GM19025 (cell line): Measurements from ENCODE around the gene C19orf25.

Experiments
- ATAC-seq: cut with Tn5 transposase; IDR thresholded peaks from one replicate; pipeline ENCODE4 v1.9.1; 2021; ENCODE audit warnings: mild to moderate bottlenecking, low read depth, moderate library complexity; ENCODE audit not compliant: unreplicated experiment

Gene C19orf25

DNA sequence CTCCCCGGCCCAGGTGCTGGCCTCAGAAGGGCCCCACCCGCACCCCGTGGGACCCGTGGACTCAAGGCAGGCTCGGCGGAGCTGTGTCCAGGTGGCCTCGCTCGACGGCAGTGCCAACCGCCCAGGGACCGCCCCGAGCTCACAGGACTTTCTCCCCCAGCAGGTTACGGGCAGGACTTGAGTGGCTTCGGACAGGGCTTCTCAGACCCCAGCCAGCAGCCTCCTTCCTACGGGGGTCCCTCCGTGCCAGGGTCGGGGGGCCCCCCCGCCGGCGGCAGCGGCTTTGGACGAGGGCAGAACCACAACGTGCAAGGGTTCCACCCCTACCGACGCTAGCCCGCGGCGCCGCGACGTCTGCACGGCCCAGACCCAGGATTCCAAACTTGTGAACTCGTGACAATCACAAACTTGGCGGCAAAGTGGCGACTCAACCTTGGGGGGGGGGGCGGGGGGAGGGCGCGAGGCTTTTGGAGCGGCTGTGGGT lies 44.4 kb downstream of the C19orf25 start:
- no peak for ATAC-seq

DNA sequence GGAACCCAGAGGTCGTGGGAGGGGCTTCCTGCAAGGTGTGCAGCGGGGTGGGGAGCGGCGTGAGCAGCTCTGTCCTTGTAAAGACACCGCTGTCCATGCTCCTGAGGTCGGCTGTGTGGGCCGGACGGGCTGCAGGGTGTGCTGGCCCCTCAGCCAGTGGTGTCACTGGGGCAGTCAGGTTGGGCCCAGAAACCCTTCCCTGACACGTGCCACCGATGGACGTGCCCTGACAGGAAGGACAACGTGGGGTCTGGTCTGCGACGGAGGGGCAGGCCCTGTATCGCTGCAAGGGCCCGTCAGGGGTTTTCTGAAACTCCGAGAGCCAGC lies 45.0 kb downstream of the C19orf25 start:
- no peak for ATAC-seq

DNA sequence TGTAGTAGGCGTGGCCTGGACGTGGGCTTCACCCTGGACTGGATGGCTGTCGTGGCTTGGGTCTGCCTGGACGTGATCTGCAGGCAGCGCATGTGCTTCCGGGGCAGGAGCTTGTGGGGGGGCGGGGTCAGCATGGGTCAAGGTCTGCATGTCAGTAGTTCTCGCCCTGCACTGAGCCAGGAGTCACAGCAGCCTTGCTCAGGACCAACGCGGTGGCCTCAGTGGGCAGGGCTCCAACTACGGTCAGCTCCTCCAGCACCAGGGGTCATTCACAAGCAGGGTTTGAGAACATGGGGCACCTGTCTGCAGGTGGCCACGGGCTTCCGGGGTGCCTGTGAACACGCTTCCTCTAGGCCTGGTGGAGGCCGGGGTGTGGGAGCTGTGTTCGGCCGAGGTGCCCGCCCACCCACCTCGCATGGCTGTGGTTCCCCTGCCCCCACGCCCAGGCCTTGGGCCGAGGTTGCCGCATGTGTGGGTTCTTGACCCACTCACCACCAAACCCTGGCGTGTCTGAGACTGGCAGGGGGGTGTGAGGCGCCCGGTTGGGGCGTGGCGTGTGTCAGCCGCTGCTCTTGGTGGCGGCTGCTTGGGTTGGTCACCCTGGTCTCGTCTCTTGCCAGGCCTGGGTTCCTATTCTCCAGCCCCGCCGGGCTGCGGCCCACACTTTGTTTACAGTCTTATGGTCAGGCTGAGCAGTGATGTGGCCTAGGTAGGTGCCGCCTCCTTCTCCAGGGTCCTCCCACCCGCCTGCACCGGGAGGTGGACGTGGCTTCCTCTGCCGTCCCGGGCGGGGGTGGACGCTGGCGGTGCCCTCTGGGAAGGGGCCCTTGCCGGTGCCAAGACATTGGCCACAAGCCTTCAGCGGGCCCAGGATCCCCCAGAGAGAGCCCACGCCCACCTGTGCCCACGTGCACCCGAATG lies 45.6 kb downstream of the C19orf25 start:
- no peak for ATAC-seq

- ATAC-seq = no peak
Measured at GRCh38 chr19:1432507-1432887, 46.5 kb downstream of the C19orf25 start.

- ATAC-seq = no peak
Measured at GRCh38 chr19:1431759-1432506, 47.1 kb downstream of the C19orf25 start.

- no peak for ATAC-seq
Measured at GRCh38 chr19:1430246-1430645, 48.8 kb downstream of the C19orf25 start.

GRCh38 chr19:1429750-1430149 lies 49.3 kb downstream of the C19orf25 start:
- ATAC-seq = no peak

DNA sequence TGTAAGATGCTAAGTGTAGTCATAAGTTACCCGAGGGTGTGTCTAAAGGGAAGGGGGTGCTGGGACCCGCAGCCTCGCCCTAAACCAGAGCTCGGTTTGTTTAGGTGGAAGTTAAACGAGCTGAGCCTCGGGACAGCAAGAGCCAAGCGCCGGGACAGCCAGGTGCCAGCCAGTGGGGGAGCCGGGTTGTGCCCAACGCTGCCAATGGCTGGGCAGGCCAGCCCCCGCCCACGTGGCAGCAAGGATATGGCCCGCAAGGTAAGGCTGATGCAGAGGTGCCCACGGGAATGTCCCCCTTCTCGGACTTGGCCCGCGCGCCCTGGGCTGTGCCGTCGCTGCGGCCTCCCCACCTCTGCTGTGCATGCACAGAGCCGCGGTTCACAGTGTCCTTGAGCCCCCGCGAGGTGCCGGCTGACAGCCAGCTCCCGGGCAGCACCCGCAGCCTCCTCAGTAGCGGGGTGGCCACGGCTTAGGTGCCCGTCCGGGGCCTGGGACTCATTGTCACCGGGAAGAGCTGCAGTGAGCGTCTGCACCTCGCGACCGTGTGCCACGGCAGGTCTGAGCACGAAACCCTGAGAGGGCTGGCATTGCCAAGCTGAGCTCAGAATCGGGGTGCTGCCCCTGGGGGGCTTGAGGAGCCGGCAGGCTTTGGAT lies 50.1 kb downstream of the C19orf25 start:
- no peak for ATAC-seq

- no peak for ATAC-seq
Measured at GRCh38 chr19:1427221-1427920, 51.6 kb downstream of the C19orf25 start.

DNA sequence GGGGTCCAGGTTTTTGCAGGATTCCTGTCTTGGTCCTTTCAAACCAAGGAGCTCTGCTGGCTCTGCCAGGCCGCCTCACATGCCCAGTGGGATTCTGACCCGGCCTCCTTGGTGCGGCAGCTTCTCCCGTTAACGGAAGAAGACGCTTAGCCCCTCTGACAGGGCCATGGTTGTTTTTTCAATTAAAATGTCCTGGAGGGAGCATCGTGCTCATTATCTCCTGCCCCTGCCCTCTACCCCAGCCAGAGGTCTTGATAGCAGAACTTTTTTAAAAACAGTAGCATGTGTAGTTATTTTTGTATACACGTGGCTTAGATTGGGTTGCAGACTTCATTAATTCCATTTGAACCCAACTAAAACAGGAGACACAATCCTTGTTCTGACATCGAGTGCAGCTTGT lies 52.3 kb downstream of the C19orf25 start:
- no peak for ATAC-seq

- no peak for ATAC-seq
Measured at GRCh38 chr19:1425902-1426301, 53.1 kb downstream of the C19orf25 start.

DNA sequence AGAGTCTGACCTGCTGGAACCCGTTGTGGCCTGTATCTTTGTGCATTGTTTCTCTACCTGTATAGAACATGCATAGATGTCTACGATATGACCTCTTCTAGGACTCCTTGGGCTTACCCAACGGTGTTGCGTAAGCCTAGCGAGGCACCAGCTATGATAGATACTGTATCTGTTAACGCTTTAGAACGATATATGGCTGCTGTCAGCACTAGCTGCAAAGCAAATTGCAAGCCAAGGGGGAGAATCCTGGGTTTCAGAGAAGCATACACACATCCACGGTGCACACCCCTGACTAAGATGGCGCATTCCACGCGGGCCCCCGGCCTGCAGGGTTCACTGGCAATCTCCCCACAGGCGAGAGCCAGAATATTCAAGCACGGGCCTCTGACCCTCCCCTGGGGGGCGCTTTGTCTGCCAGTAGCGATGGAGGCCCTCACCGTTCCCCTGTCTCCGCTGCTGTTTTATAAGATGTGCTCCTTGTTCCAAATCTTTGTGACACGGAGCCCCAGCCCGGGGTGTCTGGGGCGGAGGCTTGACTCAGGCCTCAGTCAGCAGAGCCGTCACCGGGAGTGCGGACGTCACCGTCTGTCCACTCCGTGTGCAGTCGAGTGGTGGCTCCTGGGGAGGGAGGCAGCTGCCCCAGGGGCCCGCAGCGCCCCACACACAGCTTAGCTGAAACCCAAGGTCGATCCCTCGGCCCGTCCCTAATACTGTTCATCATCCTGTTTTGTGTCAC lies 53.7 kb downstream of the C19orf25 start:
- no peak for ATAC-seq

GRCh38 chr19:1424192-1424955 lies 54.6 kb downstream of the C19orf25 start:
- ATAC-seq = no peak

DNA sequence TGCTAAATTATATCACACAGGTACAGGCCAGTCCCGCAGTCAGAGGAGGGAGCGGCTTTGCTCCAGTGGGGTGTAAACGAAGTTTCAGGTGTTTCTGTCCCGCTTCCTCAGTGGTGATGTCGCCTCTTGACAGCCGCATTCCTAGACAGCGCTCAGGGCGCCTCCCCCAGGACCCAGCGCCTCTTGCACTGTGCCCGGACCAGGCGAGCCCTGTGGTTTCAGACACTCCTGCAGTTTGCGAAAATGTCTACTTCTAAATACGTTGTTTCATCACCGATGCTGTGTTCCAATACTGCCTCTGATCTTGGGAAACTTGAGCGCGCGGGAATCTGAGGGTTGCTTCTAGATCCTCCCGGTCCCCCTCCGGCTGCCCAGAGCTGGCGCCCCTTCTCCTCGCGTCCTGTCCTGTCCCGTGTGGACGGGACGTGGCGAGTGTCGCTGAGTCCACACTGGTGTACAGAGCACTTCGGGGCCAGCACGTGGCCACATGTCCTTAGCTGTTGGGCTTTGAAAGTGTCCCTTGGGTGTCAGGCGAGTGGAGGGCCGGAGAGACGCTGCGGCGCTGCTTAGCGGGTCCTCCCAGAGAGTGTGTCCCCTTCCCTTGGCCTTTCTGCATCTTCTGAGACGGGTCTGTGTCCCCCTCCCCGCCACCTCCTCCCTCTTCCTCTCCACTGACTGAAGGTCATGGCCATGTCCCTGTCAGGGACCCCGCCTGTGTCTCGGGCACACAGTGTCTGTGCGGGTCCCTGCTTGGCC lies 55.4 kb downstream of the C19orf25 start:
- ATAC-seq = no peak
